ENCODE data around the gene TENT4B. TPM values are rescaled to one million over a fixed set of nuclear protein-coding genes. Genes with fewer than 3 reads are reported as not detected.
"Not testable (repeated sequence)": the region's sequence is repeated elsewhere in the genome, so short reads cannot be mapped to it uniquely, and the experiment has no call there.

TENT4B gene
- polyA plus RNA-seq, 1 of the 3 experiments (the other 2 are of a cell fraction): 5.6 TPM

GRCh38 chr16:50171773-50172172 lies 18.7 kb downstream of the TENT4B start:
- H3K4me2 ChIP-seq; H3F3A ChIP-seq (replicated peaks; ENCODE audit: insufficient read depth); POLR2A ChIA-PET; H3K36me3 ChIP-seq (replicated peaks in 1 of 2; ENCODE audit: control insufficient read depth in 1 of 2, insufficient read depth in 2 of 2, low read length in 1 of 2); H3K4me3 ChIP-seq (ENCODE audit: low read depth in 2 of 2, low read length in 1 of 2); H3K9ac ChIP-seq; DNase-seq; H3K27ac ChIP-seq (ENCODE audit: low read depth in 2 of 2, low read length in 1 of 2); H2AFZ ChIP-seq (ENCODE audit: low read depth); H3K27me3 ChIP-seq (ENCODE audit: insufficient read depth); H3K9me3 ChIP-seq; H3K9me2 ChIP-seq: not testable (repeated sequence)
- Histone ChIP-seq H3K79me2 (ENCODE audit: insufficient read depth) (peaks cover 99% of the 10 kb centered on the region), H3K4me1 (ENCODE audit: control insufficient read depth in 1 of 2, insufficient read depth in 2 of 2, low read depth in 1 of 2, low read length in 1 of 2) (peaks cover 2 to 18% of the 10 kb centered on the region in 2 experiments; a peak in 3 of 4 replicates), H4K20me1 (ENCODE audit: insufficient read depth) (peaks cover 22% of the 10 kb centered on the region)
- CTCF ChIA-PET: interaction anchor here (0.5 kb wide), 1 partner anchor 14 kb away, joined by 3 read pairs; no protein-coding TSS in a partner anchor
- 95% methylated on average over 4 of the region's 4 CpGs for WGBS (ENCODE audit: low lambda C conversion rate)

- no peaks in the 10 kb centered on the region for H3K9me2 ChIP-seq
- no peak for DNase-seq
- no peak overlapping the region for H3K27ac ChIP-seq (ENCODE audit: low read depth in 2 of 2, low read length in 1 of 2)
- H3K4me2 ChIP-seq: no peak overlapping the region
- H2AFZ ChIP-seq (ENCODE audit: low read depth): no peak overlapping the region
- peaks cover 0 to 7% of the 10 kb centered on the region in 2 experiments for H3K36me3 ChIP-seq (replicated peaks in 1 of 2; ENCODE audit: control insufficient read depth in 1 of 2, insufficient read depth in 2 of 2, low read length in 1 of 2)
- no peak overlapping the region for H3K4me3 ChIP-seq (ENCODE audit: low read depth in 2 of 2, low read length in 1 of 2)
- WGBS (ENCODE audit: low lambda C conversion rate): 74% methylated on average over 4 of the region's 4 CpGs
- TF ChIP-seq YY1 (IDR thresholded peaks at IDR 0.05; ENCODE audit: low read depth) (no peak), TEAD4 (IDR thresholded peaks at IDR 0.05; ENCODE audit: borderline replicate concordance, insufficient read depth) (no peak)
- TF ChIP-seq, protein P1, sequence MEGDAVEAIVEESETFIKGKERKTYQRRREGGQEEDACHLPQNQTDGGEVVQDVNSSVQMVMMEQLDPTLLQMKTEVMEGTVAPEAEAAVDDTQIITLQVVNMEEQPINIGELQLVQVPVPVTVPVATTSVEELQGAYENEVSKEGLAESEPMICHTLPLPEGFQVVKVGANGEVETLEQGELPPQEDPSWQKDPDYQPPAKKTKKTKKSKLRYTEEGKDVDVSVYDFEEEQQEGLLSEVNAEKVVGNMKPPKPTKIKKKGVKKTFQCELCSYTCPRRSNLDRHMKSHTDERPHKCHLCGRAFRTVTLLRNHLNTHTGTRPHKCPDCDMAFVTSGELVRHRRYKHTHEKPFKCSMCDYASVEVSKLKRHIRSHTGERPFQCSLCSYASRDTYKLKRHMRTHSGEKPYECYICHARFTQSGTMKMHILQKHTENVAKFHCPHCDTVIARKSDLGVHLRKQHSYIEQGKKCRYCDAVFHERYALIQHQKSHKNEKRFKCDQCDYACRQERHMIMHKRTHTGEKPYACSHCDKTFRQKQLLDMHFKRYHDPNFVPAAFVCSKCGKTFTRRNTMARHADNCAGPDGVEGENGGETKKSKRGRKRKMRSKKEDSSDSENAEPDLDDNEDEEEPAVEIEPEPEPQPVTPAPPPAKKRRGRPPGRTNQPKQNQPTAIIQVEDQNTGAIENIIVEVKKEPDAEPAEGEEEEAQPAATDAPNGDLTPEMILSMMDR (IDR thresholded peaks at IDR 0.05): no peak
- no peak overlapping the region for H3K9ac ChIP-seq
- H3K9me3 ChIP-seq: no peaks in the 10 kb centered on the region
- peaks cover 0 to 14% of the 10 kb centered on the region in 2 experiments; a peak in 3 of 4 replicates for H3K4me1 ChIP-seq (ENCODE audit: control insufficient read depth in 1 of 2, insufficient read depth in 2 of 2, low read depth in 1 of 2, low read length in 1 of 2)
- H4K20me1 ChIP-seq (ENCODE audit: insufficient read depth): peaks cover 22% of the 10 kb centered on the region
- peaks cover 99% of the 10 kb centered on the region for H3K79me2 ChIP-seq (ENCODE audit: insufficient read depth)
- H3F3A ChIP-seq (replicated peaks; ENCODE audit: insufficient read depth): peaks cover under 1% of the 10 kb centered on the region
- POLR2A ChIA-PET: no interaction called here
- no peaks in the 10 kb centered on the region for H3K27me3 ChIP-seq (ENCODE audit: insufficient read depth)
- CTCF ChIA-PET: interaction anchor here (0.5 kb wide), 1 partner anchor 15 kb away, joined by 3 read pairs; no protein-coding TSS in a partner anchor
These were observed 19.3 kb downstream of the TENT4B start for GRCh38 chr16:50172195-50172922.

DNA sequence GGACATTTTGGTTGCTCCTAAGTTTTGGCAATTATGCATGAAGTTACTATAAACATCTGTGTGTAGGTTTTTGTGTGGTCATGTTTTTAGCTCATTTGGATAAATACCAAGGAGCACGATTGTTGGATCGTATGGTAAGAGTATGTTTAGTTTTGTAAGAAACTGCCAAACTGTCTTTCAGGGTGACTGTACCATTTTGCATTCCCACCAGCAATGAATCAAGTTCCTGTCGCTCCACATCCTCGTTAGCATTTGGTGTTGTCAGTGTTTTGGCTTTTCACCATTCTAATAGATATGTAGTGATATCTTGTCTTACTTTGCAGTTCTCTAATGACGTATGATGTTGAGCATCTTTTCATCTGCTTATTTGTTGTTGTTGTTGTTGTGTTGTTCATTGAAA lies 20.2 kb downstream of the TENT4B start:
- peaks cover 99% of the 10 kb centered on the region for H3K79me2 ChIP-seq (ENCODE audit: insufficient read depth)
- no peak overlapping the region for H3K4me3 ChIP-seq (ENCODE audit: low read depth in 2 of 2, low read length in 1 of 2)
- no peak overlapping the region for H3K4me2 ChIP-seq
- H2AFZ ChIP-seq (ENCODE audit: low read depth): no peak overlapping the region
- H3K27me3 ChIP-seq (ENCODE audit: insufficient read depth): no peaks in the 10 kb centered on the region
- POLR2A ChIA-PET: no interaction called here
- H3K9me2 ChIP-seq: no peaks in the 10 kb centered on the region
- peaks cover 0 to 7% of the 10 kb centered on the region in 2 experiments for H3K36me3 ChIP-seq (replicated peaks in 1 of 2; ENCODE audit: control insufficient read depth in 1 of 2, insufficient read depth in 2 of 2, low read length in 1 of 2)
- peaks cover 22% of the 10 kb centered on the region for H4K20me1 ChIP-seq (ENCODE audit: insufficient read depth)
- no peak for DNase-seq
- H3K9me3 ChIP-seq: no peaks in the 10 kb centered on the region
- H3F3A ChIP-seq (replicated peaks; ENCODE audit: insufficient read depth): no peaks in the 10 kb centered on the region
- H3K9ac ChIP-seq: no peak overlapping the region
- H3K27ac ChIP-seq (ENCODE audit: low read depth in 2 of 2, low read length in 1 of 2): no peak overlapping the region
- CTCF ChIA-PET: no interaction called here
- peaks cover 0 to 9% of the 10 kb centered on the region in 2 experiments; a peak in 1 of 4 replicates for H3K4me1 ChIP-seq (ENCODE audit: control insufficient read depth in 1 of 2, insufficient read depth in 2 of 2, low read depth in 1 of 2, low read length in 1 of 2)
- WGBS (ENCODE audit: low lambda C conversion rate): 94% methylated on average over 5 of the region's 5 CpGs
- no peak for TF ChIP-seq YY1 (IDR thresholded peaks at IDR 0.05; ENCODE audit: low read depth)
- no peak for TF ChIP-seq EZH2phosphoT487 (IDR thresholded peaks at IDR 0.05; ENCODE audit: borderline replicate concordance, low read depth)
- TF ChIP-seq ELF1 (IDR thresholded peaks at IDR 0.05): no peak
- TF ChIP-seq REST (IDR thresholded peaks at IDR 0.05; ENCODE audit: low read depth, low read length): no peak
- TF ChIP-seq RFX5 (IDR thresholded peaks at IDR 0.05; ENCODE audit: low read length): no peak
- TF ChIP-seq, protein P1 (IDR thresholded peaks at IDR 0.05): no peak
- TF ChIP-seq JUND (IDR thresholded peaks at IDR 0.05): no peak
- TF ChIP-seq SMC3 (IDR thresholded peaks at IDR 0.05; ENCODE audit: low read depth, low read length): no peak
- no peak for TF ChIP-seq NRF1 (IDR thresholded peaks at IDR 0.05; ENCODE audit: low read depth, low read length)
- TF ChIP-seq RXRA (IDR thresholded peaks at IDR 0.05; ENCODE audit: borderline replicate concordance, low read depth): no peak

Measured in SK-N-SH (cell line).